Activated T-helper 1 cell treated with anti-CD3 and anti-CD28 coated beads, Interleukin-12 subunit alpha, Interleukin-12 subunit beta, Interleukin-2, Interleukin-4 antibody, amounts not matched to agents 30 ng/mL and 10 ng/mL and 1 ng/mL, durations not matched to agents 14 hours and 24 hours and 36 hours (primary cell): ENCODE data around the gene MNS1. TPM values are rescaled to one million over a fixed set of nuclear protein-coding genes. Genes with fewer than 3 reads are reported as not detected.
"Not testable (repeated sequence)": the region's sequence is repeated elsewhere in the genome, so short reads cannot be mapped to it uniquely, and the experiment has no call there.

Source experiments
- DNase-seq: peaks from one replicate; pipeline ENCODE4 v3.0.0; 2021; ENCODE audit warnings: low spot score
- H3K27ac Mint-ChIP-seq: one replicate; pipeline ENCODE4 v1.8.0; 2021; ENCODE audit warnings: mild to moderate bottlenecking, mixed read lengths
- H3K27me3 Mint-ChIP-seq: one replicate; pipeline ENCODE4 v1.8.0; 2022; ENCODE audit warnings: mild to moderate bottlenecking, moderate library complexity, mixed read lengths; ENCODE audit not compliant: insufficient read depth
- H3K36me3 Mint-ChIP-seq: one replicate; pipeline ENCODE4 v1.8.0; 2021; ENCODE audit warnings: low read depth, mixed read lengths
- H3K4me1 Mint-ChIP-seq: one replicate; pipeline ENCODE4 v1.8.0; 2021; ENCODE audit warnings: low read depth, mixed read lengths
- H3K4me3 Mint-ChIP-seq: one replicate; pipeline ENCODE4 v1.8.0; 2021; ENCODE audit warnings: mild to moderate bottlenecking, moderate library complexity, mixed read lengths
- H3K9me3 Mint-ChIP-seq: one replicate; pipeline ENCODE4 v1.8.0; 2021; ENCODE audit warnings: mixed read lengths
- intact Hi-C: fragments of 100-400 bp; cut with micrococcal nuclease; formaldehyde crosslinking; loops from one replicate; pipeline ENCODE4 v1.15.1; 2024
- total RNA-seq: library from RNA; stranded (reverse); gene quantifications from 2 replicates; pipeline ENCODE4 v1.2.3, GENCODE V29; 2022

MNS1 gene
- total RNA-seq, result 0.17 and 0.44 TPM in 2 replicates

- H3K27me3 Mint-ChIP-seq, result peaks cover 32% of the 10 kb centered on the region
- H3K4me3 Mint-ChIP-seq, result peak within 1 kb of the TSS; percentile 93
- no peaks in the 10 kb centered on the region for H3K9me3 Mint-ChIP-seq
- intact Hi-C loops, result loop anchor here (1.0 to 10.0 kb wide), 3 partner anchors 100 to 750 kb away; partner anchors contain the start of gene TEX9
- peaks cover 28% of the 10 kb centered on the region for H3K4me1 Mint-ChIP-seq
- H3K36me3 Mint-ChIP-seq, result no peaks in the 10 kb centered on the region
- peak; percentile 70 for DNase-seq
- H3K27ac Mint-ChIP-seq, result peak within 1 kb of the TSS; percentile 74
Observed at GRCh38 chr15:56464893-56465520, at the start of gene MNS1. MNS1 (minus strand) TSS chr15:56465137; CDS start chr15:56464972, 165 bp downstream.

GRCh38 chr15:56496635-56497034 is 31.7 kb upstream of the MNS1 start:
- intact Hi-C loops, result loop anchor here (1.0 to 10.0 kb wide), 5 partner anchors 373 to 1030 kb away; no protein-coding TSS in a partner anchor
- H3K27me3 Mint-ChIP-seq, result peaks cover 16% of the 10 kb centered on the region
- no peaks in the 10 kb centered on the region for H3K9me3 Mint-ChIP-seq
- H3K4me3 Mint-ChIP-seq, result no peak overlapping the region
- H3K36me3 Mint-ChIP-seq, result no peaks in the 10 kb centered on the region
- no peak overlapping the region for H3K27ac Mint-ChIP-seq
- H3K4me1 Mint-ChIP-seq, result peaks cover 6% of the 10 kb centered on the region
- DNase-seq, result no peak

- DNase-seq, result no peak
- H3K9me3 Mint-ChIP-seq, result no peaks in the 10 kb centered on the region
- intact Hi-C loops, result loop anchor here (10.0 kb wide), 1 partner anchor 519 kb away; no protein-coding TSS in a partner anchor
Observed at GRCh38 chr15:56495533-56495932, 30.6 kb upstream of the MNS1 start.

GRCh38 chr15:56495053-56495452 is 30.1 kb upstream of the MNS1 start:
- no peak overlapping the region for H3K4me3 Mint-ChIP-seq
- no peak for DNase-seq
- H3K4me1 Mint-ChIP-seq, result peaks cover 6% of the 10 kb centered on the region
- H3K9me3 Mint-ChIP-seq, result no peaks in the 10 kb centered on the region
- H3K36me3 Mint-ChIP-seq, result no peaks in the 10 kb centered on the region
- peaks cover 3% of the 10 kb centered on the region for H3K27me3 Mint-ChIP-seq
- H3K27ac Mint-ChIP-seq, result no peak overlapping the region
- intact Hi-C loops, result loop anchor here (10.0 kb wide), 1 partner anchor 520 kb away; no protein-coding TSS in a partner anchor

More at GRCh38 chr15:56495533-56495932, 30.6 kb upstream of the MNS1 start:
- Mint-ChIP-seq H3K27ac (no peak overlapping the region), H3K4me3 (no peak overlapping the region), H3K36me3 (no peaks in the 10 kb centered on the region), H3K4me1 (peaks cover 6% of the 10 kb centered on the region), H3K27me3 (peaks cover 5% of the 10 kb centered on the region)

GRCh38 chr15:56492791-56493555 is 28.0 kb upstream of the MNS1 start:
- no peak overlapping the region for H3K4me3 Mint-ChIP-seq
- DNase-seq, result no peak
- no peaks in the 10 kb centered on the region for H3K36me3 Mint-ChIP-seq
- H3K4me1 Mint-ChIP-seq, result peaks cover 6% of the 10 kb centered on the region
- H3K27ac Mint-ChIP-seq, result no peak overlapping the region
- intact Hi-C loops, result loop anchor here (10.0 kb wide), 1 partner anchor 522 kb away; no protein-coding TSS in a partner anchor
- H3K27me3 Mint-ChIP-seq, result peaks cover 3% of the 10 kb centered on the region
- H3K9me3 Mint-ChIP-seq, result no peaks in the 10 kb centered on the region

- Mint-ChIP-seq H3K9me3 (no peaks in the 10 kb centered on the region), H3K4me3 (no peak overlapping the region), H3K4me1 (peaks cover 6% of the 10 kb centered on the region), H3K36me3 (no peaks in the 10 kb centered on the region), H3K27ac (no peak overlapping the region), H3K27me3 (no peaks in the 10 kb centered on the region)
- intact Hi-C loops, result loop anchor here (10.0 kb wide), 1 partner anchor 523 kb away; no protein-coding TSS in a partner anchor
- no peak for DNase-seq
Observed at GRCh38 chr15:56492236-56492635, 27.3 kb upstream of the MNS1 start.

- no peak overlapping the region for H3K4me3 Mint-ChIP-seq
- peak; percentile 43 for DNase-seq
- no peaks in the 10 kb centered on the region for H3K4me1 Mint-ChIP-seq
- no peaks in the 10 kb centered on the region for H3K36me3 Mint-ChIP-seq
- intact Hi-C loops, result loop anchor here (1.0 to 10.0 kb wide), 3 partner anchors 378 to 722 kb away; no protein-coding TSS in a partner anchor
- H3K27me3 Mint-ChIP-seq, result no peaks in the 10 kb centered on the region
- no peak overlapping the region for H3K27ac Mint-ChIP-seq
- no peaks in the 10 kb centered on the region for H3K9me3 Mint-ChIP-seq
Observed at GRCh38 chr15:56491110-56491722, 26.3 kb upstream of the MNS1 start.

- no peak overlapping the region for H3K27ac Mint-ChIP-seq
- H3K9me3 Mint-ChIP-seq, result no peaks in the 10 kb centered on the region
- no peak overlapping the region for H3K4me3 Mint-ChIP-seq
- intact Hi-C loops, result loop anchor here (10.0 kb wide), 1 partner anchor 524 kb away; no protein-coding TSS in a partner anchor
- no peaks in the 10 kb centered on the region for H3K36me3 Mint-ChIP-seq
- DNase-seq, result no peak
- no peaks in the 10 kb centered on the region for H3K4me1 Mint-ChIP-seq
- H3K27me3 Mint-ChIP-seq, result no peaks in the 10 kb centered on the region
Observed at GRCh38 chr15:56490461-56490860, 25.5 kb upstream of the MNS1 start.

GRCh38 chr15:56486206-56486605 is 21.3 kb upstream of the MNS1 start:
- H3K36me3 Mint-ChIP-seq, H3K4me1 Mint-ChIP-seq, intact Hi-C loops, DNase-seq, H3K9me3 Mint-ChIP-seq, H3K27me3 Mint-ChIP-seq, H3K27ac Mint-ChIP-seq, H3K4me3 Mint-ChIP-seq: not testable (repeated sequence)

GRCh38 chr15:56485426-56485825 is 20.5 kb upstream of the MNS1 start:
- H3K9me3 Mint-ChIP-seq, DNase-seq, H3K27ac Mint-ChIP-seq, H3K27me3 Mint-ChIP-seq, intact Hi-C loops, H3K4me1 Mint-ChIP-seq, H3K4me3 Mint-ChIP-seq, H3K36me3 Mint-ChIP-seq: not testable (repeated sequence)

GRCh38 chr15:56484287-56484686 is 19.4 kb upstream of the MNS1 start:
- H3K36me3 Mint-ChIP-seq, result no peaks in the 10 kb centered on the region
- H3K27ac Mint-ChIP-seq, result no peak overlapping the region
- H3K9me3 Mint-ChIP-seq, result peaks cover 6% of the 10 kb centered on the region
- intact Hi-C loops, result no loop called here
- H3K4me1 Mint-ChIP-seq, result no peaks in the 10 kb centered on the region
- no peak for DNase-seq
- no peaks in the 10 kb centered on the region for H3K27me3 Mint-ChIP-seq
- H3K4me3 Mint-ChIP-seq, result no peak overlapping the region

- H3K27me3 Mint-ChIP-seq, result peaks cover 12% of the 10 kb centered on the region
- peaks cover 4% of the 10 kb centered on the region for H3K9me3 Mint-ChIP-seq
- no peaks in the 10 kb centered on the region for H3K36me3 Mint-ChIP-seq
- intact Hi-C loops, result no loop called here
- no peak overlapping the region for H3K4me3 Mint-ChIP-seq
- H3K4me1 Mint-ChIP-seq, result no peaks in the 10 kb centered on the region
- H3K27ac Mint-ChIP-seq, result no peak overlapping the region
- no peak for DNase-seq
Observed at GRCh38 chr15:56475351-56475750, 10.4 kb upstream of the MNS1 start.

- no peak overlapping the region for H3K27ac Mint-ChIP-seq
- no peaks in the 10 kb centered on the region for H3K36me3 Mint-ChIP-seq
- no peak for DNase-seq
- H3K4me3 Mint-ChIP-seq, result no peak overlapping the region
- peaks cover 16% of the 10 kb centered on the region for H3K27me3 Mint-ChIP-seq
- intact Hi-C loops, result no loop called here
- no peaks in the 10 kb centered on the region for H3K9me3 Mint-ChIP-seq
- H3K4me1 Mint-ChIP-seq, result peaks cover 9% of the 10 kb centered on the region
Observed at GRCh38 chr15:56473017-56473416, 8.1 kb upstream of the MNS1 start.
